Measurements from ENCODE around the gene MYH9.

DNA sequence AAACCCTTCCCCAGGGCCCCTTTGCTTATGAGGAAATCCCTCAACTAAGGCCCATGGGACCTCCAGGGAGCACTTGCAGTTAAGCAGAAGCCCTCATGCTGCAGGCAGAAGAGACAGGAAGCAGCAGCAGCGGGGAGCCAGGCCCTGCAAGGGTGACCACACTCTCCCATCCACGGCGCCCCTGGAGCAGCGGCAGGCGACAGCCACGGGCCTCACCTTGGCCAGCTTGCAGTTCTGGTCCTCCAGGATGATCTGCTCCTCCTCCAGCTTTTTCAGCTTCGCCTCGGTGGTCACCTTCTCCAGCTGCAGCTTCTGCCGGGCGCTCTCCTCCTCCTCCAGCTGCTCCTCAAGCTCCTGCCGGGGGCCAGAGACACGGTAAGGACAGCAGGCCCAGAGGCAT lies 87.9 kb downstream of the MYH9 start:
- TF ChIP-seq, protein P1, sequence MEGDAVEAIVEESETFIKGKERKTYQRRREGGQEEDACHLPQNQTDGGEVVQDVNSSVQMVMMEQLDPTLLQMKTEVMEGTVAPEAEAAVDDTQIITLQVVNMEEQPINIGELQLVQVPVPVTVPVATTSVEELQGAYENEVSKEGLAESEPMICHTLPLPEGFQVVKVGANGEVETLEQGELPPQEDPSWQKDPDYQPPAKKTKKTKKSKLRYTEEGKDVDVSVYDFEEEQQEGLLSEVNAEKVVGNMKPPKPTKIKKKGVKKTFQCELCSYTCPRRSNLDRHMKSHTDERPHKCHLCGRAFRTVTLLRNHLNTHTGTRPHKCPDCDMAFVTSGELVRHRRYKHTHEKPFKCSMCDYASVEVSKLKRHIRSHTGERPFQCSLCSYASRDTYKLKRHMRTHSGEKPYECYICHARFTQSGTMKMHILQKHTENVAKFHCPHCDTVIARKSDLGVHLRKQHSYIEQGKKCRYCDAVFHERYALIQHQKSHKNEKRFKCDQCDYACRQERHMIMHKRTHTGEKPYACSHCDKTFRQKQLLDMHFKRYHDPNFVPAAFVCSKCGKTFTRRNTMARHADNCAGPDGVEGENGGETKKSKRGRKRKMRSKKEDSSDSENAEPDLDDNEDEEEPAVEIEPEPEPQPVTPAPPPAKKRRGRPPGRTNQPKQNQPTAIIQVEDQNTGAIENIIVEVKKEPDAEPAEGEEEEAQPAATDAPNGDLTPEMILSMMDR (IDR thresholded peaks at IDR 0.05 in 8 of 11, conservative IDR thresholded peaks at IDR 0.05 in 3 of 11): no peak
- no peak for TF ChIP-seq POLR2A (IDR thresholded peaks at IDR 0.05)
- TF ChIP-seq POLR2AphosphoS5 (IDR thresholded peaks at IDR 0.05): no peak

Data from spleen (tissue), 7 donors.